B cell (primary cell): ENCODE measurements around the gene KRT34. TPM values are rescaled to one million over a fixed set of nuclear protein-coding genes. Genes with fewer than 3 reads are reported as not detected.
"Not testable (repeated sequence)": the region's sequence is repeated elsewhere in the genome, so short reads cannot be mapped to it uniquely, and the experiment has no call there.

ENCODE experiments used
- ATAC-seq: fragments of 200-7000 bp; cut with Tn5 transposase; one replicate; pipeline ENCODE4 v1.10.0; 2021; ENCODE audit warnings: low read depth, mild to moderate bottlenecking, moderate number of reproducible peaks, moderate library complexity
- CTCF ChIA-PET: fragments of 350-600 bp; sonication (Branson Sonifier 250); formaldehyde crosslinking; loops from one replicate; lab custom pipeline; 2021; ENCODE audit warnings: antibody characterized with exemption, inconsistent platforms; lab: Charles Lee
- POLR2A ChIA-PET: fragments of 350-600 bp; sonication (Branson Sonifier 250); formaldehyde crosslinking; loops from one replicate; lab custom pipeline; 2021; ENCODE audit warnings: antibody characterized with exemption; lab: Charles Lee
- DNase-seq: peaks from one replicate; pipeline ENCODE4 v3.0.0; 2013
- H2AFZ ChIP-seq: 2 replicates; pipeline ENCODE4 v1.6.1; 2012; ENCODE audit warnings: mild to moderate bottlenecking, low read depth, low read length; ENCODE audit not compliant: insufficient read depth, poor library complexity, severe bottlenecking
- H3K27ac ChIP-seq, 2 donors: 1 replicate in 1 of 2; 2 replicates in 1 of 2; pipeline ENCODE4 v1.5.1; 2012 to 2013; ENCODE audit warnings: low read length in 2 of 2, mild to moderate bottlenecking in 2 of 2, moderate library complexity in 1 of 2
- H3K27me3 ChIP-seq, 4 experiments: fragments of 200-600 bp in 1 of 4; sonication (generic) in 1 of 4; replicated peaks in 1 of 4; 1 replicate in 2 of 4; 2 replicates in 2 of 4; pipeline versions ENCODE4 v1.6.1 to v1.7.0; 2013 to 2016; ENCODE audit warnings: low read length in 3 of 4, mild to moderate bottlenecking in 2 of 4, mixed read lengths in 1 of 4, moderate library complexity in 1 of 4; ENCODE audit not compliant: insufficient read depth in 4 of 4, control insufficient read depth in 3 of 4; ENCODE audit errors: control extremely low read depth in 1 of 4
- H3K36me3 ChIP-seq, 2 experiments: replicated peaks in 1 of 2; 1 replicate in 1 of 2; 2 replicates in 1 of 2; pipeline versions ENCODE4 v1.6.1 to v1.7.1; 2013; ENCODE audit warnings: low read length in 1 of 2; ENCODE audit not compliant: insufficient read depth in 2 of 2, control insufficient read depth in 1 of 2; ENCODE audit errors: control extremely low read depth in 1 of 2, extremely low read depth in 1 of 2
- H3K4me1 ChIP-seq, 2 donors: fragments of 200-600 bp in 1 of 2; sonication (generic) in 1 of 2; 1 replicate in 1 of 2; 2 replicates in 1 of 2; pipeline versions ENCODE4 v1.5.1 to v1.6.1; 2013 to 2017; ENCODE audit warnings: low read length in 2 of 2; ENCODE audit not compliant: control insufficient read depth in 2 of 2, insufficient read depth in 2 of 2
- H3K4me2 ChIP-seq: replicated peaks from 2 replicates; pipeline ENCODE3; 2012; ENCODE audit warnings: mild to moderate bottlenecking, low read depth, low read length; ENCODE audit not compliant: poor library complexity, severe bottlenecking
- H3K4me3 ChIP-seq, 5 experiments: fragments of 200-600 bp in 1 of 5; sonication (generic) in 1 of 5; 1 replicate in 3 of 5; 2 replicates in 2 of 5; pipeline versions ENCODE4 v1.5.1 to v1.7.0; 2011 to 2016; ENCODE audit warnings: low read length in 4 of 5, mild to moderate bottlenecking in 4 of 5, low read depth in 2 of 5, control low read depth in 1 of 5, moderate library complexity in 1 of 5; ENCODE audit not compliant: insufficient read depth in 1 of 5; ENCODE audit errors: control extremely low read depth in 1 of 5, extremely low read depth in 1 of 5
- H3K79me2 ChIP-seq: fragments of 200-600 bp; sonication (generic); one replicate; pipeline ENCODE4 v1.6.0; 2016; ENCODE audit warnings: low read length; ENCODE audit not compliant: control insufficient read depth, insufficient read depth
- H3K9ac ChIP-seq: fragments of 200-600 bp; sonication (generic); 2 replicates; pipeline ENCODE4 v1.6.1; 2017; ENCODE audit warnings: mild to moderate bottlenecking, low read length, moderate library complexity
- H3K9me3 ChIP-seq, 3 donors: one replicate each; pipeline versions ENCODE4 v1.6.1 to v1.7.1; 2013; ENCODE audit warnings: low read length in 2 of 3; ENCODE audit not compliant: control insufficient read depth in 2 of 3, insufficient read depth in 1 of 3; ENCODE audit errors: control extremely low read depth in 1 of 3
- H4K20me1 ChIP-seq: 2 replicates; pipeline ENCODE4 v1.6.0; 2012; ENCODE audit warnings: mild to moderate bottlenecking, low read length; ENCODE audit not compliant: insufficient read depth, control insufficient read depth, poor library complexity, severe bottlenecking
- H3K27ac Mint-ChIP-seq: one replicate; pipeline ENCODE4 v1.8.0; 2021; ENCODE audit warnings: mixed read lengths
- H3K27me3 Mint-ChIP-seq: one replicate; pipeline ENCODE4 v1.8.0; 2021; ENCODE audit warnings: mixed read lengths
- H3K4me1 Mint-ChIP-seq: one replicate; pipeline ENCODE4 v1.8.0; 2021; ENCODE audit warnings: mixed read lengths
- H3K4me3 Mint-ChIP-seq: one replicate; pipeline ENCODE4 v1.8.0; 2021; ENCODE audit warnings: mixed read lengths
- H3K9me3 Mint-ChIP-seq: one replicate; pipeline ENCODE4 v1.8.0; 2022; ENCODE audit warnings: mixed read lengths; ENCODE audit not compliant: insufficient read depth
- CTCF ChIP-seq: fragments of 200-600 bp; IDR thresholded peaks from one replicate; pipeline ENCODE4 v1.8.0; 2022; ENCODE audit warnings: antibody characterized with exemption, mild to moderate bottlenecking
- EZH2 ChIP-seq: IDR thresholded peaks from 2 replicates; pipeline ENCODE4 v1.6.1; 2012; ENCODE audit warnings: borderline replicate concordance, low read depth, mild to moderate bottlenecking, moderate library complexity, low read length; ENCODE audit not compliant: insufficient read depth, poor library complexity, severe bottlenecking
- WGBS: methylation state at CpG from one replicate; pipeline ENCODE4 v1.1.5; 2013; ENCODE audit warnings: missing lambda C conversion rate; ENCODE audit not compliant: insufficient coverage; 5-methylcytosine and 5-hydroxymethylcytosine counted together
- intact Hi-C: fragments of 100-400 bp; cut with micrococcal nuclease; formaldehyde crosslinking; loops from one replicate; pipeline ENCODE4 v1.10.0; 2022
- polyA plus RNA-seq: library from polyadenylated mRNA; depleted of rRNA; stranded (reverse); fragments of >200 nt; gene quantifications from 2 replicates; pipeline ENCODE4 v1.2.3, GENCODE V29; 2012
- total RNA-seq, 2 donors: library from RNA; stranded (reverse); fragments of 120-200 nt in 1 of 2; gene quantifications; 1 replicate in 1 of 2; 2 replicates in 1 of 2; pipeline versions ENCODE4 v1.2.3 to v1.2.4, GENCODE V29; 2013 to 2022

Gene KRT34
- total and polyA plus RNA-seq, 2 donors (not counting 1 experiment from before 2014, with no cell fraction given) = not detected

DNA sequence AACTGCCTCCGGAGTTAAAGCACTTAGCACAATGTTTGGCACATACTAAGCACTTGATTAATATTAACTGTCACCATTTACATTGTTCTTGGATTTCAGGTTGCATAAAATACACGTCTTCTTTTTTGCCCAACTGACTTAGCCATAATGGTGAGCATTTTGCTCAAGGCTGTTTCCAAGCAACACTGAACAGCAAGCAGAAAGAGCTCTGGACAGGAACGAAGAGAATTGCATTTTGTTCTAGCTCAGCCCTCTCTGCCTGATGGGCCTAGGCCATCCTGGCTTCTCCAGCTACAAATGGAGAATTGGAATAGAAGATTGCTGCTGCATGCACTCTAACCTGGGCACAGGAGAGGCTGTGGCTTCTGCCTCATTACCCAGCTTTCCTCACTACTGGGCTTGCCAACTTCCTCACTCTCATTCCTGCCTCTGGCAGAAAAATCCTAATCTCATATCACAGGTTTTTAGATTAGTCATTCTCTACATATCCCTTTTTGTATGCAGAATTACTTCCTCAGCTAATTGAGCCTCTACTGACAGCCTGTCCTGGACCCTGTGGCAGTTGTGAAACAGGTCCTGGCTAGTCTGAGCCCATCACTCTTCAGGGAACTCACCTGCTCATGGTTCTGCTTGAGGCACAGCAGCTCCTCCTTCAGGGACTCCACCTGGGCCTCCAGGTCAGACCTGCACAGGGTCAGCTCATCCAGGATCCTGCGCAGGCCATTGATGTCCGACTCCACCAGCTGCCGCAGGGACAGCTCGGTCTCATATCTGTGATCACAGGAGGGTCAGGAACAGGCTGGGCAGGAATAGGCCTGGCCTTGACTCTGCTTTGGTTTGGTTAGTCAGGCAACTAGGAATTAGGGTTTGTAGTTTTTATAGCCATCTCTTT lies 34.0 kb downstream of the KRT34 start:
- Histone ChIP-seq H3K9ac (no peak overlapping the region), H3K27me3 (peaks cover 0 to 10% (median 0%) of the 10 kb centered on the region in 4 experiments), H3K9me3 (no peaks in the 10 kb centered on the region), H3K79me2 (no peaks in the 10 kb centered on the region), H3K4me1 (no peaks in the 10 kb centered on the region), H3K4me2 (no peak overlapping the region), H3K36me3 (no peaks in the 10 kb centered on the region), H4K20me1 (no peaks in the 10 kb centered on the region), H3K4me3 (no peak overlapping the region), H2AFZ (no peak overlapping the region), H3K27ac (no peak overlapping the region)
- ChIA-PET CTCF (no interaction called here), POLR2A (no interaction called here)
- ATAC-seq (no peak), DNase-seq (no peak)
- no peak overlapping the region for H3K4me3 Mint-ChIP-seq
- intact Hi-C loops = no loop called here
- H3K4me1 Mint-ChIP-seq = no peaks in the 10 kb centered on the region
- peaks cover 24% of the 10 kb centered on the region for H3K27me3 Mint-ChIP-seq
- TF ChIP-seq CTCF (no peak), EZH2 (no peak)
- 95% methylated on average over 7 of the region's 7 CpGs for WGBS
- H3K9me3 Mint-ChIP-seq = peaks cover 2% of the 10 kb centered on the region
- H3K27ac Mint-ChIP-seq = no peak overlapping the region

- H3K36me3 ChIP-seq, POLR2A ChIA-PET, CTCF ChIA-PET, H3K9me3 Mint-ChIP-seq, H3K27ac ChIP-seq, DNase-seq, H3K27ac Mint-ChIP-seq, H3K4me3 Mint-ChIP-seq, H3K4me1 ChIP-seq, H3K9me3 ChIP-seq, H3K4me1 Mint-ChIP-seq, H3K27me3 ChIP-seq, H2AFZ ChIP-seq, H3K4me2 ChIP-seq, intact Hi-C loops, H3K79me2 ChIP-seq, H4K20me1 ChIP-seq, H3K9ac ChIP-seq, ATAC-seq, H3K4me3 ChIP-seq: not testable (repeated sequence)
- H3K27me3 Mint-ChIP-seq = peaks cover 15% of the 10 kb centered on the region
- 94% methylated on average over 12 of the region's 16 CpGs for WGBS
These were observed 35.7 kb downstream of the KRT34 start for GRCh38 chr17:41346421-41346820.
